Transverse colon (tissue), 4 donors: ENCODE data around the gene FLCN. TPM values are rescaled to one million over a fixed set of nuclear protein-coding genes. Genes with fewer than 3 reads are reported as not detected.

Experiments
- DNase-seq: peaks from one replicate; pipeline ENCODE4 v3.0.0-alpha.2; 2019
- H3K27ac ChIP-seq, 4 donors: fragments of 200-600 bp; sonication (generic); 2 replicates each; pipeline ENCODE4 v1.5.1; 2016 to 2018; ENCODE audit warnings: inconsistent platforms in 4 of 4
- H3K27me3 ChIP-seq: fragments of 200-600 bp; sonication (generic); 2 replicates; pipeline ENCODE4 v1.5.1; 2017; ENCODE audit warnings: inconsistent platforms
- H3K36me3 ChIP-seq, 4 donors: fragments of 200-600 bp; sonication (generic); 2 replicates each; pipeline ENCODE4 v1.5.1; 2017 to 2019; ENCODE audit warnings: inconsistent platforms in 4 of 4
- H3K4me1 ChIP-seq, 4 donors: fragments of 200-600 bp; sonication (generic); 2 replicates each; pipeline ENCODE4 v1.5.1; 2017 to 2020; ENCODE audit warnings: inconsistent platforms in 4 of 4
- H3K4me3 ChIP-seq, 4 donors: fragments of 200-600 bp; sonication (generic); 1 replicate in 1 of 4; 2 replicates in 3 of 4; pipeline versions ENCODE4 v1.5.1 to v1.6.1; 2017 to 2019; ENCODE audit warnings: inconsistent platforms in 4 of 4
- H3K9me3 ChIP-seq, 2 donors: fragments of 200-600 bp; sonication (generic); 2 replicates each; pipeline ENCODE4 v1.5.1; 2017 to 2019; ENCODE audit warnings: inconsistent platforms in 2 of 2
- CTCF ChIP-seq, 5 experiments: fragments of 200-600 bp in 3 of 5; fragments of 450-650 bp in 2 of 5; sonication (generic) in 3 of 5; IDR thresholded peaks; 1 replicate in 2 of 5; 2 replicates in 3 of 5; pipeline ENCODE4 v1.5.1; 2016 to 2017; ENCODE audit warnings: antibody characterized with exemption in 5 of 5, inconsistent platforms in 3 of 5, mild to moderate bottlenecking in 2 of 5, moderate library complexity in 1 of 5
- EP300 ChIP-seq: sonication (generic); formaldehyde crosslinking; IDR thresholded peaks from one replicate; pipeline ENCODE4 v1.6.1; 2017; ENCODE audit warnings: antibody characterized with exemption, low read depth
- POLR2A ChIP-seq: fragments of 450-650 bp; IDR thresholded peaks from one replicate; pipeline ENCODE4 v1.6.1; 2016; ENCODE audit warnings: antibody characterized with exemption, mild to moderate bottlenecking, moderate library complexity
- POLR2AphosphoS5 ChIP-seq, 3 donors: sonication (generic); formaldehyde crosslinking; IDR thresholded peaks; one replicate each; pipeline ENCODE4 v1.6.1; 2016; ENCODE audit warnings: antibody characterized with exemption in 3 of 3
- WGBS, 2 donors: methylation state at CpG; one replicate each; pipeline ENCODE4 v1.1.5; 2018; ENCODE audit warnings: low coverage in 1 of 2; 5-methylcytosine and 5-hydroxymethylcytosine counted together
- in situ Hi-C, 4 donors: fragments of 200-750 bp; cut with MboI; loops; one replicate each; pipeline versions ENCODE4 v1.15.0 to v1.15.1; 2017; ENCODE audit warnings: low sequenced_read_pairs in 3 of 4, low pct_ligation_motif_present in 1 of 4, low pct_unique_long_range_greater_than_20kb in 1 of 4
- intact Hi-C: fragments of 100-400 bp; cut with DNase I; formaldehyde crosslinking; loops from one replicate; pipeline ENCODE4 v1.15.1; 2023; ENCODE audit warnings: low total_unique reads
- total RNA-seq, 4 donors: library from RNA; depleted of rRNA; stranded (reverse); fragments of >200 nt; gene quantifications; one replicate each; pipeline ENCODE4 v1.1.0, GENCODE V29; 2016

FLCN gene
- total RNA-seq, 4 donors from 2014 or later: 43.0 to 560 (median 81.1) TPM

GRCh38 chr17:17229416-17230384 lies 7.3 kb downstream of the FLCN start:
- intact Hi-C loops: loop anchor here (10.0 kb wide), 1 partner anchor 85 kb away; no protein-coding TSS in a partner anchor
- TF ChIP-seq EP300 (no peak), POLR2A (no peak), POLR2AphosphoS5 (IDR thresholded peaks at IDR 0.05) (no peak), CTCF (IDR thresholded peaks at IDR 0.05) (no peak)
- no peak overlapping the region for H3K4me3 ChIP-seq
- H3K36me3 ChIP-seq: peaks cover 0 to 69% (median 34%) of the 10 kb centered on the region in 4 donors
- DNase-seq: no peak
- no peaks in the 10 kb centered on the region for H3K27me3 ChIP-seq
- peaks cover 0 to 23% (median 0%) of the 10 kb centered on the region in 4 donors for H3K4me1 ChIP-seq
- in situ Hi-C loops: no loop called here
- H3K27ac ChIP-seq: no peak overlapping the region
- no peaks in the 10 kb centered on the region for H3K9me3 ChIP-seq
- 91 to 96% methylated on average over 10 to 26 of the region's 26 CpGs for WGBS, 2 donors

- 89 to 100% methylated on average over 2 to 17 of the region's 17 CpGs for WGBS, 2 donors
- H3K36me3 ChIP-seq: peaks cover 0 to 78% (median 38%) of the 10 kb centered on the region in 4 donors
- no peaks in the 10 kb centered on the region for H3K9me3 ChIP-seq
- in situ Hi-C loops: no loop called here
- no peak for TF ChIP-seq EP300
- TF ChIP-seq POLR2AphosphoS5 (IDR thresholded peaks at IDR 0.05): no peak
- TF ChIP-seq CTCF (IDR thresholded peaks at IDR 0.05): no peak
- no peak overlapping the region for H3K27ac ChIP-seq
- H3K4me1 ChIP-seq: peaks cover 0 to 13% (median 0%) of the 10 kb centered on the region in 4 donors
- no peak overlapping the region for H3K4me3 ChIP-seq
- intact Hi-C loops: no loop called here
- no peak for DNase-seq
- no peaks in the 10 kb centered on the region for H3K27me3 ChIP-seq
Measured at GRCh38 chr17:17228521-17229279, 8.3 kb downstream of the FLCN start.

- TF ChIP-seq POLR2A (no peak), POLR2AphosphoS5 (IDR thresholded peaks at IDR 0.05) (no peak), EP300 (no peak), CTCF (IDR thresholded peaks at IDR 0.05) (no peak)
- Histone ChIP-seq H3K4me3 (no peak overlapping the region), H3K9me3 (no peaks in the 10 kb centered on the region), H3K36me3 (peaks cover 0 to 86% (median 42%) of the 10 kb centered on the region in 4 donors), H3K27me3 (no peaks in the 10 kb centered on the region), H3K4me1 (peaks cover 0 to 11% (median 0%) of the 10 kb centered on the region in 4 donors), H3K27ac (no peak overlapping the region)
- in situ Hi-C loops: no loop called here
- no peak for DNase-seq
- WGBS, 2 donors: 94% methylated on average over 25 of the region's 25 CpGs; no CpG with 5 or more reads in 1 of the 2 donors
- intact Hi-C loops: no loop called here
Measured at GRCh38 chr17:17227608-17228520, 9.1 kb downstream of the FLCN start.
